Pulmonary artery endothelial cell (primary cell): Measurements from ENCODE around the gene ADAM12. TPM values are rescaled to one million over a fixed set of nuclear protein-coding genes. Genes with fewer than 3 reads are reported as not detected.
"Not testable (repeated sequence)": the region's sequence is repeated elsewhere in the genome, so short reads cannot be mapped to it uniquely, and the experiment has no call there.

Source experiments
- DNase-seq: peaks from one replicate; pipeline ENCODE4 v3.0.0-alpha.2; 2011; ENCODE audit warnings: low read depth, low spot score
- total RNA-seq: library from RNA; depleted of rRNA; stranded (reverse); fragments of >200 nt; gene quantifications from 2 replicates; pipeline ENCODE4 v1.2.3, GENCODE V29; 2014

ADAM12 gene
- total RNA-seq, 1 donor from 2014 or later: 0.13 TPM

DNA sequence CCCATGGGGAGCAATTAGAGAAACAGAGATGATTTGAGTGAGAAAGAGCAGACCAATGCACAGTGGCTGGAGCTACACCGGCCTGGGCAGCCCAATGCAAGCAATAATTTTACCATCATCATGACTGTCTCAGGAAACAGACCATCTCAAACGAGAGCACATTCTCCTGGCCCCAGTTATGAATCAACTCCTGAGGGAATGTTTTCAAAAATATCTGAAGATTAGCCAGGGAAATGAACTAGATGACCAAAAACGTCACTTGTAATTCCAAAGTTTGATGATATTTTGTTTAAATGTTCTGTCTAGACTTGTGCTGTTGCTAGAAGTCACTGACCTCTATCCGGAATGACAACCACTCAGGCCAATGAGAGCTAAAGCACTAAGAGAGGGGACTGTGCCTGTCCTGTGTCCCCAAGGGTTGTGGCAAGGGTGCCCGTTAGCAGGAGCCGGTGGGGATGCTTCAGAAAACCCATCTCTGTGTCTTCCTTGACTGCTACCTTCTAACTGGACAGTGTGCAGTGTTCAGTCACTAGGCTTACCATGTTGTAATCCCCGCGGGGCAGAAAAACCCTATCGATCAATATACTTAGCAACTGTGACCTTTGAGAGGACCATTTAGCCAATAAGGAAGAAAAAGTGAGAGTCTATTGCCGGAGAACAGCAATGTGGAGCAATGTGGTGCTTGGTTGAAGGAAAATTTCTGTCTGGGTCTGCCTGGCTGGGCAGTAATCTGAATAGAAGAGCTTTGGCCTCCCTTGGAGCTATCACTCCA is 202.4 kb downstream of the ADAM12 start:
- no peak for DNase-seq

DNA sequence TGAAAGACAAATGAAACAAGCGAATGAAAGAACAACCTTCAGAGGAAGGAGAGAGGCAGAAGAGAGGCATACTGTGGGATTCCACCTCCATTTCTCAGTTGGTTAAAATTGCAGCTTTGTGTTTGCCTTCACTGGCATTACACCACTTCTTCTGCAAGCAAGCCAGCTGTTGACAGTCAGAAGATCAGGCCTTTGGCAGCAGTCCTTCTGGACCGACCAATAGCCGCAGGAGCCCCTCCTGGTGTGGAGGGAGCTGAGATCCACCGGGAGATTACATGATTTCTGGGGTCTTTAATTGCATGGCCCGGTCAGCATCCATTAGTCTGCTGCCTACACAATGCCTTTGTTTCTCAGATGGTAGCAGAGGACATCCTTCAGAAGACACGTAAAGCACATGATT is 206.7 kb downstream of the ADAM12 start:
- no peak for DNase-seq

GRCh38 chr10:126179637-126180036 is 208.6 kb downstream of the ADAM12 start:
- DNase-seq: no peak

DNA sequence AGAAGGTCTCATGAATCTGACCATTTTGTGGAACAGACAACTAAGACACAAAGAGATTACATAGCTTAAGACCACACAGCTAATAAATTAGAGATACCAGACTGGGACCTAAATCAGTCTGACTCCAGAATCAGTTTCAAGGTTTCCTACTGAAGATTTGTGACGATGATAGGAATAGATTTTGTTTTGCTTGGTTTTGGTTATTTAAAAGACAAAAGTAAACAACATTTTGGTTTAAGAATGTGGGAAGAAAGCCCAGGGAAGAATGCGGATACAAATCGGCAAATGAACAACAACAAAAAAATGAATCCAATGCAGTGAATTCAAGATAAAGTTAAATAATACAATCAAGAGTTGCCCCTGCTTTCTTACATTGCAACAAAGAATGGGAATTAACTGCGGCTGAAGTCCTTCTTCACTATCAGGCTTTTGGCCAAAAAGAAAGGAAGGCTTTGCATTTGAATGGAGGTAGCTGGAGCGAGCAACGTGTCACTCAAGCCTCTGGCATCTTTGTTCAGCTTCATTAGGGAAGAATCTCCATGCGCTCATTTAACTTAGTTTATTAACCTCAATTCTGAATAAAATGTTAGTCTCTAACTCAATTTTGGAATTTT is 210.8 kb downstream of the ADAM12 start:
- DNase-seq: no peak

- DNase-seq: no peak
Measured at GRCh38 chr10:126175641-126176262, 212.5 kb downstream of the ADAM12 start.

DNA sequence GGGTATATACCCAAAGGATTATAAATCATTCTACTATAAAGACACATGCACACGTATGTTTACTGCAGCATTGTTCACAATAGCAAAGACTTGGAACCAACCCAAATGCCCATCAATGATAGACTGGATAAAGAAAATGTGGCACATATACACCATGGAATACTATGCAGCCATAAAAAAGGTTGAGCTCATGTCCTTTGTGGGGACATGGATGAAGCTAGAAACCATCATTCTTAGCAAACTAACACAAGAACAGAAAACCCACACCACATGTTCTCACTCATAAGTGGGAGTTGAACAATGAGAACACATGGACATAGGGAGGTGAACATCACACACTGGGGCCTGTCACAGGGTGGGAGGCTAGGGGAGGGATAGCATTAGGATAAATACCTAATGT is 215.5 kb downstream of the ADAM12 start:
- DNase-seq: not testable (repeated sequence)

DNA sequence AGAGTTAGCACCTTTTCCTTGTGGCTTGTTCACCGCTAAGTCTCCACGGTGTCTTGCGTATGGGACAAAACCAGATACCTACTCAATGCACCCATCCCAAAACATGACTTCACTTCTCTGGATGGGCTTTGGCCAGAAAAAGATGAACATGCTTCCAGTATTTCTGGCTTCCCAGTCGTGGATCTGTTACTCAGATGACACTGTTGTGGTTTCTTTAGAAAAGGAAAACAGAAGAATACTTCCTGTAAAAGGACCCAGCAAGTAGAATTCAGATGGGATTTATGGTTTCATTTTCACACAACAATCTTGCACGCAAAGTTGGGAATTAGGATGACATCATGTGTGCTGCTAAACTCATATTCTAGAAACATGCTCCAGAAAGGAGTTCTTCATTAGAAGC is 216.7 kb downstream of the ADAM12 start:
- DNase-seq: no peak

- DNase-seq: no peak
Measured at GRCh38 chr10:126170776-126171175, 217.5 kb downstream of the ADAM12 start.

DNA sequence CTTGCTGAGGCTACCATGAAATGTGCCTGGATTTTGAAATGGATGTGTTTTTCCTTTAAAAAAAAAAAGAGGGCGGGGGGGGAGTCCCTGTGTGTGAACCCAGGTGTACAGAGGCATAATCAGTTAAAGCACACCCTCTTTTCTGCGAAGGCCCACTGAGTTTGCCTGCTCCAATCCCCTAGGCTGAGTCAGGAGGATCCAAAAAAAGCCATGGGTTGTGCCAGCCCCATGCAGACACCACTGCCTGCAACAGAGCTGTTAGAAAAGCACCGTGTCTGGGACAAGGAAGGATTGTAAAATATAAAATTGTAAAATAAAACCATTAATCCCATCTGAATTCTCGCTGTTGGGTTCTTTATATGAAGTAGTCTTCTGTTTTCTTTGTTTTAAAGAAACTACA is 217.9 kb downstream of the ADAM12 start:
- no peak for DNase-seq

- no peak for DNase-seq
Measured at GRCh38 chr10:126169899-126170298, 218.4 kb downstream of the ADAM12 start.

GRCh38 chr10:126166797-126167196 is 221.5 kb downstream of the ADAM12 start:
- DNase-seq: no peak

- DNase-seq: no peak
Measured at GRCh38 chr10:126165874-126166273, 222.4 kb downstream of the ADAM12 start.

- no peak for DNase-seq
Measured at GRCh38 chr10:126163506-126163905, 224.8 kb downstream of the ADAM12 start.

DNA sequence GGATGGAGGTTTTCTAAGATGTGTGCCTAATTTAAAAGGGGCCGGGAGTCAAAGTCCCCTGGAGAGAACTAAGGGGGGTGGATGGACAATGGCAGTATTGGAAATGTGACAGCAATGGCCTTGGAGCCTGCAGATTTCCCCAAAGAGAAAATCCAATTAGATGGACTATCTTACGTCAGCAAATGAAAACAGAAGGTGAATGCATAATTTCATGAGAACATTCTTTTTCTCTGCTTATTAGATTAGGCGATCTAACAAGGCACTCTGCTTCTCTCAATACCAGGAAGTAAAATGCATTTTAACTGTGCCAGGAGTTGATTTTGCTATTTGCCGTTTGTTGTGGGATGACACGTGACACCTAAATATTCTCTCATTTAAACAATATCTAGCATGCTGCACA is 226.6 kb downstream of the ADAM12 start:
- DNase-seq: no peak

DNA sequence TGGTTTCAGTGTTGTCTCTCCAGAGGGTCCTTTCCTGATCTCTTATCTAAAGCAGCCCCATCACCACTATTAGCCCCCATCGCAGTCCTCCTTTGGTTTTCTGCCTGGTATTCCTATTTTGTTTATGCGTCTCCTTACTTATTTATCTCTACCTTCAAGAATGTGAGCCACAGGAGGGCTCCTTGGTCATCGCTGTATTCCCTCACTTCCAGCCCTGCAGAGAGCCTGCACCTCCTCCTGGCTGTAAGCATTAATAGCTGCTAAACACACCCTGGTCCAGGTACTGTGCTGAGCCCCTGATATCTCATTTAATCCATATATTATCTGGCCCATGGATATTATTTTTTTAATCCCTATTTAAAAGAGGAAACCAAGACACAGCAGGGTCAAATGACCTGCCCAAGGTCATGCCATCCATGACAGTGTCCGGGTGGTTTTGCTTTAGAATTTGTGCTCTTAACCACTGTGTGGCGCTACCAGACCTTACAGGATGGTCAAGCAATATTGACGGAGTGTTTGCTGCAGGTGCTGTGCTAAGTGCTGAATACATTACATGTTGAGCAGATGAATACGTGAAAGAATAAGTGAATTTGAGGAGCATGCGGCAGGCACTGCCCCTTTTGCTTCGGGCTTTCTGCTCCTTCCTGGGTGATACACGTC is 227.2 kb downstream of the ADAM12 start:
- no peak for DNase-seq

DNA sequence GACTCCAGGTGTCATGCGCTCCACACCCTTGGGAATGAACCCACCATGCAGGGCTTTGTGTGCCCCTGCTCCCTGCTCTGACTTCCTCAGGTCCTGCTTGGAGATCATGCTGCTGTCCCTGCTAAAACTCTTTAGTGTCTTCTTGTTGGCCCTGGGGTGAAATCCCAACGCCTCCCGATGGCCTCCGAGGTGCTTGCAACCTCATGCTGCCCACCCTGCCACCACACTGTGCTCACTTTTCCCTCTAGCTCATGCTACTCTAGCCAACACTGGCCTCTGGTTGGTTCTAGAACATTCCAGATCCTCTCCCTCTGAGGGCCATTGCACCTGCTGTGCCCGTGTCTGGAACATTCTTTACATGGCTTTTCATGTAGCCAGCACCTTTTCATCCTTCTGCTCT is 227.7 kb downstream of the ADAM12 start:
- no peak for DNase-seq

- DNase-seq: no peak
Measured at GRCh38 chr10:126158133-126158892, 230.0 kb downstream of the ADAM12 start.

GRCh38 chr10:126157189-126157588 is 231.1 kb downstream of the ADAM12 start:
- DNase-seq: no peak

- DNase-seq: no peak
Measured at GRCh38 chr10:126156503-126156902, 231.8 kb downstream of the ADAM12 start.

- DNase-seq: no peak
Measured at GRCh38 chr10:126156012-126156411, 232.3 kb downstream of the ADAM12 start.

- no peak for DNase-seq
Measured at GRCh38 chr10:126155528-126155927, 232.7 kb downstream of the ADAM12 start.
